RWPE2 (cell line): Measurements from ENCODE around the gene GRAMD1B.

ENCODE experiments used
- ATAC-seq: fragments of 200-7000 bp; cut with Tn5 transposase; 3 replicates; pipeline ENCODE4 v1.9.1; 2021; ENCODE audit warnings: low read depth
- DNase-seq: peaks from one replicate; pipeline ENCODE4 v3.0.0-alpha.2; 2020; ENCODE audit warnings: low spot score
- H3K27ac ChIP-seq: fragments of 450-650 bp; 2 replicates; pipeline ENCODE4 v1.5.1; 2017; ENCODE audit warnings: mild to moderate bottlenecking; ENCODE audit not compliant: poor library complexity, severe bottlenecking
- H3K27me3 ChIP-seq: fragments of 250-450 bp; sonication (Bioruptor Pico); 2 replicates; pipeline ENCODE4 v1.5.1; 2021; ENCODE audit warnings: mild to moderate bottlenecking, moderate library complexity; ENCODE audit not compliant: insufficient read depth, poor library complexity, severe bottlenecking
- H3K36me3 ChIP-seq: fragments of 250-450 bp; sonication (Bioruptor Pico); 2 replicates; pipeline ENCODE4 v1.5.1; 2020; ENCODE audit warnings: low read depth, mild to moderate bottlenecking, moderate library complexity
- H3K4me1 ChIP-seq: fragments of 250-450 bp; sonication (Bioruptor Pico); 2 replicates; pipeline ENCODE4 v1.5.1; 2021; ENCODE audit warnings: mild to moderate bottlenecking, moderate library complexity; ENCODE audit not compliant: insufficient read depth, poor library complexity, severe bottlenecking
- H3K4me3 ChIP-seq: fragments of 250-450 bp; sonication (Bioruptor Pico); 2 replicates; pipeline ENCODE4 v1.5.1; 2021; ENCODE audit warnings: mild to moderate bottlenecking, moderate library complexity; ENCODE audit not compliant: severe bottlenecking
- H3K9me3 ChIP-seq: fragments of 250-450 bp; sonication (Bioruptor Pico); 2 replicates; pipeline ENCODE4 v1.5.1; 2021; ENCODE audit warnings: mild to moderate bottlenecking, moderate library complexity; ENCODE audit not compliant: severe bottlenecking
- TF ChIP-seq, protein P1 (sequence below): fragments of 450-650 bp; IDR thresholded peaks from one replicate; pipeline ENCODE4 v1.5.1; 2017; ENCODE audit warnings: mild to moderate bottlenecking, moderate library complexity; ENCODE audit not compliant: poor library complexity, severe bottlenecking

Gene GRAMD1B

DNA sequence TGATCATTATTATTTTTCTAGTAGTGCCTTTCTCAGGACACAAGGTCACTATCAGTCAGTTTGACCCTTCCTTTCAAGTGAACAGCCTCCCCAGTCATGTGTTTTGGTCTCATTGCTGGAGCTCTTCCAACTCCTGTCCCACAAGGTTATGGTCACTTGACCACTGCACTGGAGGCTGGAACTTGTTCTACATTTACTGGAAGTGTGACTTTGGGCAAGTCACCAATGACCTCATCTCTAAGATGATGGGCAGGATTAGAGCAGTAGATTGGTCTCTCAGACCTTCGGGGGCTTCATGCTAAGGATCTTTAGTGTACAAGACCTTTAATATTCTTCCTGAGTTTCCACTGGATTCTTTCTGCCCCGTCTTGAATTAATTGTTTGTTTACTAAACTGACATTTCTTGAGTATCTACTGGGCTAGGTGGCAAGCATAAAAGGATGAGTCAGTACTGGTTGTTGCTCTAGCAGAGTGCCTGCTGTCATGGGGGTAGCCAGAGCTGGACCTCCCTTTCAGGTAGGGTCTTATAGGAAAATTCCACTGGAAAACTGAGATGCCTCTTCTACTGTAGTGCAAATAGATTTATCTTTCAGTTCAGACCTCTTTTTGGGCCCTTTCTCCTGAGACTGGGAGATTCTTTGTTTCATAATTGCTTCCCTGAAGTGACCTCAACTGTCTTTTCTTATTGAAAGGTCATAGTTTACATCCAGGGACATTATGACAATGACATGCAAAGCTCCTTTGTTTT is 106.8 kb downstream of the GRAMD1B start:
- no peak overlapping the region for H3K27ac ChIP-seq

DNA sequence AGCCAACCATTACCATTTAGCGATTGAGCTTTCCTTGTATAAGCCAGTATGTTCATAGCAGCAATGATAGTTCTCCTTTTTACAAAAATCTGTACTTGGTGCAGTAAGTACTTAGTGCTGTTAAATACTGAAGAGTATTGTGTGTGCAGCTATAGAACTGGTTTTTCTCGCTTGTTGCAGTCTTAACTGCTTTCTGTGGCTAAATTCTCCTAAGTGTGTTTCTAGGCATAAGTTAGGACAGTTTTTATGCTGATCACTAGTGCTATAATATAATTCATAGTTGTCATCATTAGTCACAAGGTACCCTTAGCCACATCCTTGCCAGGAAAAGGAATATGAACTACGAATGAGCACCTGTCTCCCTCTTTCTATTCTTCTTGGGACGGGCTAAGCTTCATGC is 107.7 kb downstream of the GRAMD1B start:
- TF ChIP-seq, protein P1, sequence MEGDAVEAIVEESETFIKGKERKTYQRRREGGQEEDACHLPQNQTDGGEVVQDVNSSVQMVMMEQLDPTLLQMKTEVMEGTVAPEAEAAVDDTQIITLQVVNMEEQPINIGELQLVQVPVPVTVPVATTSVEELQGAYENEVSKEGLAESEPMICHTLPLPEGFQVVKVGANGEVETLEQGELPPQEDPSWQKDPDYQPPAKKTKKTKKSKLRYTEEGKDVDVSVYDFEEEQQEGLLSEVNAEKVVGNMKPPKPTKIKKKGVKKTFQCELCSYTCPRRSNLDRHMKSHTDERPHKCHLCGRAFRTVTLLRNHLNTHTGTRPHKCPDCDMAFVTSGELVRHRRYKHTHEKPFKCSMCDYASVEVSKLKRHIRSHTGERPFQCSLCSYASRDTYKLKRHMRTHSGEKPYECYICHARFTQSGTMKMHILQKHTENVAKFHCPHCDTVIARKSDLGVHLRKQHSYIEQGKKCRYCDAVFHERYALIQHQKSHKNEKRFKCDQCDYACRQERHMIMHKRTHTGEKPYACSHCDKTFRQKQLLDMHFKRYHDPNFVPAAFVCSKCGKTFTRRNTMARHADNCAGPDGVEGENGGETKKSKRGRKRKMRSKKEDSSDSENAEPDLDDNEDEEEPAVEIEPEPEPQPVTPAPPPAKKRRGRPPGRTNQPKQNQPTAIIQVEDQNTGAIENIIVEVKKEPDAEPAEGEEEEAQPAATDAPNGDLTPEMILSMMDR: no peak
- ATAC-seq (no peak), DNase-seq (no peak)
- Histone ChIP-seq H3K4me1 (no peaks in the 10 kb centered on the region), H3K27ac (no peak overlapping the region), H3K4me3 (no peak overlapping the region), H3K9me3 (no peaks in the 10 kb centered on the region), H3K36me3 (no peaks in the 10 kb centered on the region), H3K27me3 (no peaks in the 10 kb centered on the region)

More for the DNA sequence above, 106.8 kb downstream of the GRAMD1B start:
- no peaks in the 10 kb centered on the region for H3K27me3 ChIP-seq
- ATAC-seq: no peak
- DNase-seq: no peak
- H3K36me3 ChIP-seq: no peaks in the 10 kb centered on the region
- H3K4me3 ChIP-seq: no peak overlapping the region
- no peaks in the 10 kb centered on the region for H3K4me1 ChIP-seq
- TF ChIP-seq, protein P1: no peak
- no peaks in the 10 kb centered on the region for H3K9me3 ChIP-seq

DNA sequence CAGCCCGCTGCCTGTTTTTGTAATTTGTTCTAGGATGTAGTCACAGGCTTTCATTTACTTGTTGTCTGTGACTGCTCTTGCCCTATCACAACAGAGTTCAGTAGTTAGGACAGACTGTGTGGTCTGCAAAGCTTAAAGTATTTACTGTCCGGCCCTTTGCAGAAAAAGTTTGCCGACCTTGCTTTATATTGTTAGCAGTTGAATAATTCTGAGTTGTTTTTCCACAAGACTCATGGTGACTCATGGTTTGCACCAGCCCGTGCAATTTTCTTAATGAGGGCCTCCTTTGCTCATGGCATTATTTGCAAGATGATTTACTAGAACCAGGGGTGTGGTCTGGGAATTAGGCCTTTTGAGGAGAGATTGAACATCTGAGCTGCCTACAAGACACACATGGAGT is 113.7 kb downstream of the GRAMD1B start:
- ATAC-seq (peak; percentile 86), DNase-seq (no peak)
- no peak overlapping the region for H3K27ac ChIP-seq
- H3K27me3 ChIP-seq: no peaks in the 10 kb centered on the region
- H3K4me1 ChIP-seq: peaks cover 12% of the 10 kb centered on the region
- no peaks in the 10 kb centered on the region for H3K36me3 ChIP-seq
- TF ChIP-seq, protein P1: no peak
- H3K9me3 ChIP-seq: no peaks in the 10 kb centered on the region
- no peak overlapping the region for H3K4me3 ChIP-seq

DNA sequence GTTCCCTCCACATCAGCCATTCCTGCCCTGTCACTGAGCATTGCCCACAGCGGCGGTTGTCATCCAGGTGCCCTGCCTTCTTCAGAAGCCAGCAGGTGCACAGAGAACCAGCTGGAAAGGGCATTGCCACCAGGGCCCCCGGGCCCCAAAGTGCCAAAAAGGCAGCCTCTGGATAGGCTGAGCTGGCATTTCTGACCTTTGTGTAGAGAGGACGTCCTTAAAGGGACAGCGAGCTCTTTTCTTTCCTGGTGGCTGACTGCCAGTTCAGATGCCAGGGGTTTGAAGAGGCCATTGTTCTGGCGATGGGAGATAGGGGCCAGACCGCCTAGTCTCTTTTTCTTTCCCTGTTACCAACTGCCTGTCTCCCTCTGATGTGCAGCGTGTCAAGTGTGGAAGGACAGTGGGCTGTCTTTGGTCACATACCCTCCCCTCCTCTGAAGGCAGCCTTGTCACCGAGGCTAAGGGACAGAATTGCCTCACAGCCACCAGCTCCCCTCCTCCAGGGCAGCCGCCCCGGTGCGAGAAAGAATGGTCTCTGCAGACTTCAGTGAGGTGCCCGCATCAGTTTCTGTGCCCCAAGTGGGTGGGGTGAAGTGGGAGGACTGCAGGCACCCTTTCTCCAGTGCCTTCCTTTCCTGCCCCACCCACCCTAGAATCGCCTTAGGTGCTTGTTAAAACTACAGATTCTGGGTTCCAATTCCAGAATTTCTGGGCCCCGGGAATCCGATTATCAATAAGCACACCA is 114.7 kb downstream of the GRAMD1B start:
- H3K36me3 ChIP-seq: no peaks in the 10 kb centered on the region
- H3K27me3 ChIP-seq: no peaks in the 10 kb centered on the region
- TF ChIP-seq, protein P1: no peak
- H3K27ac ChIP-seq: no peak overlapping the region
- DNase-seq (no peak), ATAC-seq (no peak)
- H3K9me3 ChIP-seq: no peaks in the 10 kb centered on the region
- peaks cover 12% of the 10 kb centered on the region for H3K4me1 ChIP-seq
- no peak overlapping the region for H3K4me3 ChIP-seq

DNA sequence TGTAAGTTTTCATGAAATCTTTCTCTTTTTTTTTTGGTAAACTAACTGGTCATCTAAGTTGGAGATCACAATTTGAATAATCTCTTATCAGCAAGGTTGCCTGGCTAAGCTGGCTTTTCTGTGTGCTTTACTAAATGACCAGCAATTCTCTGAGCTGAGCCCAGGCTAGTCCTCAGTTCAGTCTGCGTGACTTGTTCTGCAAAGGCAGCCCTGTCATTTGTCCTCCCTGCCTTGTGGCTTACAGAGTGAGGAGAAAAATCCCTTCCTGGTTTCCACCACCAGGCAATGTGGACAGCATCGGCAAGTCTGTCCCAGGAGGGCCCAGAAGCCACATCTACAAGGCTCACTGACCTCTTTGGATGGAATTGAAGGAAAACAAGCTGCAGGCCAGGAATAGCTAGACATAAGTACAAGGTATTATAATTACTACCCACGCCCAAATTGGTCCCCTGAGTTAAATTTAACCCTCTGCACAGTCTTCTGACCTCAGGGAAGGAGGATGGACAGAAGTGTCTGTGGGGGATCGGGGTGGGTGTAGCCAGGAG is 115.7 kb downstream of the GRAMD1B start:
- Histone ChIP-seq H3K27ac (no peak overlapping the region), H3K4me1 (peaks cover 12% of the 10 kb centered on the region)
- TF ChIP-seq, protein P1: no peak

More for the DNA sequence above, 115.7 kb downstream of the GRAMD1B start:
- ATAC-seq (no peak), DNase-seq (no peak)
- no peak overlapping the region for H3K4me3 ChIP-seq
- H3K36me3 ChIP-seq: no peaks in the 10 kb centered on the region
- no peaks in the 10 kb centered on the region for H3K27me3 ChIP-seq
- H3K9me3 ChIP-seq: no peaks in the 10 kb centered on the region
